B cell (primary cell): ENCODE data around the gene PPP1R16B. TPM values are rescaled to one million over a fixed set of nuclear protein-coding genes. Genes with fewer than 3 reads are reported as not detected.

Experiments
- ATAC-seq: fragments of 200-7000 bp; cut with Tn5 transposase; one replicate; pipeline ENCODE4 v1.10.0; 2021; ENCODE audit warnings: low read depth, mild to moderate bottlenecking, moderate number of reproducible peaks, moderate library complexity
- CTCF ChIA-PET: fragments of 350-600 bp; sonication (Branson Sonifier 250); formaldehyde crosslinking; loops from one replicate; lab custom pipeline; 2021; ENCODE audit warnings: antibody characterized with exemption, inconsistent platforms; lab: Charles Lee
- POLR2A ChIA-PET: fragments of 350-600 bp; sonication (Branson Sonifier 250); formaldehyde crosslinking; loops from one replicate; lab custom pipeline; 2021; ENCODE audit warnings: antibody characterized with exemption; lab: Charles Lee
- DNase-seq: peaks from one replicate; pipeline ENCODE4 v3.0.0; 2013
- H2AFZ ChIP-seq: 2 replicates; pipeline ENCODE4 v1.6.1; 2012; ENCODE audit warnings: mild to moderate bottlenecking, low read depth, low read length; ENCODE audit not compliant: insufficient read depth, poor library complexity, severe bottlenecking
- H3K27ac ChIP-seq, 2 donors: 1 replicate in 1 of 2; 2 replicates in 1 of 2; pipeline ENCODE4 v1.5.1; 2012 to 2013; ENCODE audit warnings: low read length in 2 of 2, mild to moderate bottlenecking in 2 of 2, moderate library complexity in 1 of 2
- H3K27me3 ChIP-seq, 4 experiments: fragments of 200-600 bp in 1 of 4; sonication (generic) in 1 of 4; replicated peaks in 1 of 4; 1 replicate in 2 of 4; 2 replicates in 2 of 4; pipeline versions ENCODE4 v1.6.1 to v1.7.0; 2013 to 2016; ENCODE audit warnings: low read length in 3 of 4, mild to moderate bottlenecking in 2 of 4, mixed read lengths in 1 of 4, moderate library complexity in 1 of 4; ENCODE audit not compliant: insufficient read depth in 4 of 4, control insufficient read depth in 3 of 4; ENCODE audit errors: control extremely low read depth in 1 of 4
- H3K36me3 ChIP-seq, 2 experiments: replicated peaks in 1 of 2; 1 replicate in 1 of 2; 2 replicates in 1 of 2; pipeline versions ENCODE4 v1.6.1 to v1.7.1; 2013; ENCODE audit warnings: low read length in 1 of 2; ENCODE audit not compliant: insufficient read depth in 2 of 2, control insufficient read depth in 1 of 2; ENCODE audit errors: control extremely low read depth in 1 of 2, extremely low read depth in 1 of 2
- H3K4me1 ChIP-seq, 2 donors: fragments of 200-600 bp in 1 of 2; sonication (generic) in 1 of 2; 1 replicate in 1 of 2; 2 replicates in 1 of 2; pipeline versions ENCODE4 v1.5.1 to v1.6.1; 2013 to 2017; ENCODE audit warnings: low read length in 2 of 2; ENCODE audit not compliant: control insufficient read depth in 2 of 2, insufficient read depth in 2 of 2
- H3K4me2 ChIP-seq: replicated peaks from 2 replicates; pipeline ENCODE3; 2012; ENCODE audit warnings: mild to moderate bottlenecking, low read depth, low read length; ENCODE audit not compliant: poor library complexity, severe bottlenecking
- H3K4me3 ChIP-seq, 5 experiments: fragments of 200-600 bp in 1 of 5; sonication (generic) in 1 of 5; 1 replicate in 3 of 5; 2 replicates in 2 of 5; pipeline versions ENCODE4 v1.5.1 to v1.7.0; 2011 to 2016; ENCODE audit warnings: low read length in 4 of 5, mild to moderate bottlenecking in 4 of 5, low read depth in 2 of 5, control low read depth in 1 of 5, moderate library complexity in 1 of 5; ENCODE audit not compliant: insufficient read depth in 1 of 5; ENCODE audit errors: control extremely low read depth in 1 of 5, extremely low read depth in 1 of 5
- H3K79me2 ChIP-seq: fragments of 200-600 bp; sonication (generic); one replicate; pipeline ENCODE4 v1.6.0; 2016; ENCODE audit warnings: low read length; ENCODE audit not compliant: control insufficient read depth, insufficient read depth
- H3K9ac ChIP-seq: fragments of 200-600 bp; sonication (generic); 2 replicates; pipeline ENCODE4 v1.6.1; 2017; ENCODE audit warnings: mild to moderate bottlenecking, low read length, moderate library complexity
- H3K9me3 ChIP-seq, 3 donors: one replicate each; pipeline versions ENCODE4 v1.6.1 to v1.7.1; 2013; ENCODE audit warnings: low read length in 2 of 3; ENCODE audit not compliant: control insufficient read depth in 2 of 3, insufficient read depth in 1 of 3; ENCODE audit errors: control extremely low read depth in 1 of 3
- H4K20me1 ChIP-seq: 2 replicates; pipeline ENCODE4 v1.6.0; 2012; ENCODE audit warnings: mild to moderate bottlenecking, low read length; ENCODE audit not compliant: insufficient read depth, control insufficient read depth, poor library complexity, severe bottlenecking
- H3K27ac Mint-ChIP-seq: one replicate; pipeline ENCODE4 v1.8.0; 2021; ENCODE audit warnings: mixed read lengths
- H3K27me3 Mint-ChIP-seq: one replicate; pipeline ENCODE4 v1.8.0; 2021; ENCODE audit warnings: mixed read lengths
- H3K4me1 Mint-ChIP-seq: one replicate; pipeline ENCODE4 v1.8.0; 2021; ENCODE audit warnings: mixed read lengths
- H3K4me3 Mint-ChIP-seq: one replicate; pipeline ENCODE4 v1.8.0; 2021; ENCODE audit warnings: mixed read lengths
- H3K9me3 Mint-ChIP-seq: one replicate; pipeline ENCODE4 v1.8.0; 2022; ENCODE audit warnings: mixed read lengths; ENCODE audit not compliant: insufficient read depth
- CTCF ChIP-seq: fragments of 200-600 bp; IDR thresholded peaks from one replicate; pipeline ENCODE4 v1.8.0; 2022; ENCODE audit warnings: antibody characterized with exemption, mild to moderate bottlenecking
- EZH2 ChIP-seq: IDR thresholded peaks from 2 replicates; pipeline ENCODE4 v1.6.1; 2012; ENCODE audit warnings: borderline replicate concordance, low read depth, mild to moderate bottlenecking, moderate library complexity, low read length; ENCODE audit not compliant: insufficient read depth, poor library complexity, severe bottlenecking
- WGBS: methylation state at CpG from one replicate; pipeline ENCODE4 v1.1.5; 2013; ENCODE audit warnings: missing lambda C conversion rate; ENCODE audit not compliant: insufficient coverage; 5-methylcytosine and 5-hydroxymethylcytosine counted together
- intact Hi-C: fragments of 100-400 bp; cut with micrococcal nuclease; formaldehyde crosslinking; loops from one replicate; pipeline ENCODE4 v1.10.0; 2022
- polyA plus RNA-seq: library from polyadenylated mRNA; depleted of rRNA; stranded (reverse); fragments of >200 nt; gene quantifications from 2 replicates; pipeline ENCODE4 v1.2.3, GENCODE V29; 2012
- total RNA-seq, 2 donors: library from RNA; stranded (reverse); fragments of 120-200 nt in 1 of 2; gene quantifications; 1 replicate in 1 of 2; 2 replicates in 1 of 2; pipeline versions ENCODE4 v1.2.3 to v1.2.4, GENCODE V29; 2013 to 2022

Gene PPP1R16B
- total and polyA plus RNA-seq, 2 donors (not counting 1 experiment from before 2014, with no cell fraction given) = 58.8 to 108 TPM

- intact Hi-C loops = no loop called here
- Histone ChIP-seq H3K27me3 (no peaks in the 10 kb centered on the region), H2AFZ (no peak overlapping the region), H3K36me3 (peaks cover 0 to 78% of the 10 kb centered on the region in 2 experiments), H3K9ac (no peak overlapping the region), H3K4me1 (no peaks in the 10 kb centered on the region), H3K4me2 (no peak overlapping the region), H3K4me3 (no peak overlapping the region), H3K27ac (no peak overlapping the region), H3K79me2 (no peaks in the 10 kb centered on the region), H4K20me1 (no peaks in the 10 kb centered on the region), H3K9me3 (no peaks in the 10 kb centered on the region)
- H3K9me3 Mint-ChIP-seq = no peaks in the 10 kb centered on the region
- no peak overlapping the region for H3K27ac Mint-ChIP-seq
- ATAC-seq (no peak), DNase-seq (no peak)
- 92% methylated on average over 4 of the region's 11 CpGs for whole genome bisulfite sequencing
- H3K27me3 Mint-ChIP-seq = no peaks in the 10 kb centered on the region
- ChIA-PET CTCF (interaction anchor here (0.6 to 1.4 kb wide), 3 partner anchors 12 to 129 kb away, joined by 3 to 5 read pairs (median 3); no protein-coding TSS in a partner anchor), POLR2A (interaction anchor here (0.6 kb wide), 1 partner anchor 98 kb away, joined by 4 read pairs; no protein-coding TSS in a partner anchor)
- no peak overlapping the region for H3K4me3 Mint-ChIP-seq
- no peaks in the 10 kb centered on the region for H3K4me1 Mint-ChIP-seq
- TF ChIP-seq CTCF = no peak
- no peak for TF ChIP-seq EZH2
Observed at GRCh38 chr20:38764567-38765318, 40.8 kb upstream of the PPP1R16B start.

- no peaks in the 10 kb centered on the region for H3K9me3 Mint-ChIP-seq
- WGBS = 94% methylated on average over 2 of the region's 4 CpGs
- H3K4me3 Mint-ChIP-seq = no peak overlapping the region
- Histone ChIP-seq H3K79me2 (no peaks in the 10 kb centered on the region), H3K9ac (no peak overlapping the region), H3K27ac (no peak overlapping the region), H3K27me3 (no peaks in the 10 kb centered on the region), H3K4me3 (no peak overlapping the region), H3K9me3 (no peaks in the 10 kb centered on the region), H2AFZ (no peak overlapping the region), H4K20me1 (no peaks in the 10 kb centered on the region), H3K36me3 (peaks cover 0 to 74% of the 10 kb centered on the region in 2 experiments), H3K4me2 (no peak overlapping the region), H3K4me1 (no peaks in the 10 kb centered on the region)
- TF ChIP-seq EZH2 (no peak), CTCF (no peak)
- no peaks in the 10 kb centered on the region for H3K27me3 Mint-ChIP-seq
- ATAC-seq (no peak), DNase-seq (no peak)
- ChIA-PET CTCF (interaction anchor here (1.6 kb wide), 2 partner anchors 14 to 127 kb away, joined by 6 read pairs; no protein-coding TSS in a partner anchor), POLR2A (no interaction called here)
- intact Hi-C loops = no loop called here
- no peak overlapping the region for H3K27ac Mint-ChIP-seq
- peaks cover 2% of the 10 kb centered on the region for H3K4me1 Mint-ChIP-seq
Observed at GRCh38 chr20:38766071-38766470, 39.4 kb upstream of the PPP1R16B start.
